ENCODE results near the gene GORASP1.

Gene GORASP1

DNA sequence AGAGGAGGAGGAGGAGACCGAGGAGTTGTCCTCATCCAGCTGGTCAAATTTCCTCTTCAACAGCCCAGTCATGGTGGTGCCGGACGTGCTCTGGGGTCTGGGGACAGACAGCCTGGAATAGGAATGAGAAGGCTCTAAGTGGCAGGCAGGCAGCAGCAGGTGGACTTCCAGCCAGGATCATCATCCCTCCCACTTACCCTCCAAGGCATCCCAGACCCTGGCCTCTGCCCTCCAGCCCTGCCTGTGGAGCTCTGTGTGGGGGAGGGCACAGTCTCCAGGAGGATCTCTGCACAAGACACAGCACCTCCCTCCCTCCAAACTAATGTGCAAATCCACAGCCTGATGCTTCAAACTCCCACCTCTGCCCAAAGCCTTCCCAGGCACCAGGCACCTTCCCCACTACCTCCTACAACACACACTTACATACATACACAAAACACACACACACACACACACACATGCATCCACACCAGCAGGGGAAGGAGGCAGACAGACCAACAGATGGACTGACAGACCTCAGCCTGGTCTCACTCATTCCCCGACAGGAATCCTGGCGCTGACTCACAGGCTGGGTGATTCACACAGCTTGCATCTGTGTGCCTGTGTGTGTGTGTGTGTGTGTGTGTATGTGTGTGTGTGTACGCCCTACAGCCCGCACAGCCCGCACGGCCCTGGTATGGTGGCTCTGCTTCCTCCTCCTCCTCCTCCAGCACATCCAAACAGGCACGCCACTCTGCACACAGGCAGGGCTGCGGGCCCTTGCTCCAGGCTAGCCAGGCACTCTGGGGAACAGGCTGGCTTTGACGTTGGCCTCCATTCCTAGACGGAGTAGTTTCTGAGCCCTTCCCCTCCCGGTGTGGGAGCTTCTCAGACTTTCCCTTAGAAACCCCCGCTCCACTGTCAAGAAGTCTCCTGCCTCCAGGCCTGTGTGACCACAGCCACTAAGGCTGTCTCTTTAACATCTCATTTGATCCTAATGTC, 39.5 kb upstream of the GORASP1 start:
- no peaks in the 10 kb centered on the region for H3K9me3 Mint-ChIP-seq
- peaks cover 35% of the 10 kb centered on the region for H3K36me3 Mint-ChIP-seq (ENCODE audit: low read depth)
- H3K4me3 Mint-ChIP-seq: peak overlapping the region; percentile 54 to 100 (median 95)
- H3K27ac Mint-ChIP-seq: peak overlapping the region; percentile 96 to 98 (median 96)
- H3K4me1 Mint-ChIP-seq: peaks cover 77% of the 10 kb centered on the region
- TF ChIP-seq, protein P1, sequence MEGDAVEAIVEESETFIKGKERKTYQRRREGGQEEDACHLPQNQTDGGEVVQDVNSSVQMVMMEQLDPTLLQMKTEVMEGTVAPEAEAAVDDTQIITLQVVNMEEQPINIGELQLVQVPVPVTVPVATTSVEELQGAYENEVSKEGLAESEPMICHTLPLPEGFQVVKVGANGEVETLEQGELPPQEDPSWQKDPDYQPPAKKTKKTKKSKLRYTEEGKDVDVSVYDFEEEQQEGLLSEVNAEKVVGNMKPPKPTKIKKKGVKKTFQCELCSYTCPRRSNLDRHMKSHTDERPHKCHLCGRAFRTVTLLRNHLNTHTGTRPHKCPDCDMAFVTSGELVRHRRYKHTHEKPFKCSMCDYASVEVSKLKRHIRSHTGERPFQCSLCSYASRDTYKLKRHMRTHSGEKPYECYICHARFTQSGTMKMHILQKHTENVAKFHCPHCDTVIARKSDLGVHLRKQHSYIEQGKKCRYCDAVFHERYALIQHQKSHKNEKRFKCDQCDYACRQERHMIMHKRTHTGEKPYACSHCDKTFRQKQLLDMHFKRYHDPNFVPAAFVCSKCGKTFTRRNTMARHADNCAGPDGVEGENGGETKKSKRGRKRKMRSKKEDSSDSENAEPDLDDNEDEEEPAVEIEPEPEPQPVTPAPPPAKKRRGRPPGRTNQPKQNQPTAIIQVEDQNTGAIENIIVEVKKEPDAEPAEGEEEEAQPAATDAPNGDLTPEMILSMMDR (IDR thresholded peaks at IDR 0.05; ENCODE audit: unreplicated experiment in 3 of 3): no peak
- H3K27me3 Mint-ChIP-seq (ENCODE audit: low read depth): peaks cover 4% of the 10 kb centered on the region

DNA sequence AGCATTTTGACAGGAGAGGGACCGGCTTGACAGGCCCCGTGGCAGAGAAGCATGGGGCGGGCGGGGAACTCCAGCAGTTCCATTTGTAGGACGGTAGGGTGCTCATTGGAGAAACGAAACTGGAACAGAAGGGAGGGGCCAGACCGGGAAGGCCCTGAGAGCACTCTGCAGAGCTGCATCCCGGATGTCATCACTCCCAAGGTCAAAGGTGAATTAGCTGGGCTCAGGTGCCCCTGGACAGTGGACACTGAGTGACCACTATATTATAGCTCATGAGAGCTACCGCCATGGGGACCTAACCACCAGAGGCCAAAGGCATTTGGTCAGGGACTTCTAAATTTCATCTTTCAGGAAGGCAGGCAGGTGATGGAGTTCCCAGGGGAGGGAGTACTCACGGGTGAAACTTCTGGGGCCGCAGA, 38.7 kb upstream of the GORASP1 start:
- Mint-ChIP-seq H3K36me3 (ENCODE audit: low read depth) (peaks cover 39% of the 10 kb centered on the region), H3K27ac (peak overlapping the region; percentile 96 to 98 (median 96)), H3K27me3 (ENCODE audit: low read depth) (peaks cover 4% of the 10 kb centered on the region), H3K4me1 (peaks cover 77% of the 10 kb centered on the region), H3K4me3 (peak overlapping the region in 1 of 3 experiments; percentile 1), H3K9me3 (no peaks in the 10 kb centered on the region)
- TF ChIP-seq, protein P1 (IDR thresholded peaks at IDR 0.05; ENCODE audit: unreplicated experiment in 3 of 3): no peak

DNA sequence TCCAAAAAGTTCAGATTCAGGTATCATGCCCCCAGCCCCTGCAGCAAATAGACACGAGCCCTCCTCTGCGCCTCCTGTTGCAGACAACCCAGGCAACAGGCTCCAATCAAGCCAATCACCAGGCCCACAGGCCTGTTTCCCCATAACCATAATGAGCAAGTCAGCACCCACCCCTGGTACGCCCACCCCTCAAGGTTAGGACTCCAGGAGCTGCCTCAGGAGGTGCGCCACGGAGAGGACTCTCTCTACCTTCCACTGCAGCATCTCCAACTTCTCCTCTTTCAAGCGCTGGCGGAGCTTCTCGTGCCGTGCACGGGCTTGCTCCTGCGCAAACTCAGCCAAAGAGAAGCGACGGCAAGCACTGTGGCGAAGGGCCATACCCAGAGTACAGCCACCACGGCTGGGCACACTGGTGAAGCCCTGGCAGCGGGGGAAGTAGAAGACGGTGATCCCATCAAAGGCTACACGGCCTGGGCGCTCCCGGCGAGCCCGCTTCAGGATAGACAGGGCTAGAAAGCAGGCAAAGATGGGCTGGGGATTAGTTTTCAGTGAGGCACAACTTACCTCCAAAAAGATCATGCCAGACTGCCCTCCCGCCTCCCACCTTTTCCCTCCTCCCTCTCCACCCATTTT, 37.4 kb upstream of the GORASP1 start:
- TF ChIP-seq, protein P1 (IDR thresholded peaks at IDR 0.05; ENCODE audit: unreplicated experiment in 3 of 3): no peak
- Mint-ChIP-seq H3K9me3 (no peaks in the 10 kb centered on the region), H3K4me1 (peaks cover 75% of the 10 kb centered on the region), H3K4me3 (peak overlapping the region in 1 of 3 experiments; percentile 19), H3K27ac (peak overlapping the region in 2 of 3 experiments; percentile 4 to 18), H3K36me3 (ENCODE audit: low read depth) (peaks cover 44% of the 10 kb centered on the region), H3K27me3 (ENCODE audit: low read depth) (peaks cover 4% of the 10 kb centered on the region)

DNA sequence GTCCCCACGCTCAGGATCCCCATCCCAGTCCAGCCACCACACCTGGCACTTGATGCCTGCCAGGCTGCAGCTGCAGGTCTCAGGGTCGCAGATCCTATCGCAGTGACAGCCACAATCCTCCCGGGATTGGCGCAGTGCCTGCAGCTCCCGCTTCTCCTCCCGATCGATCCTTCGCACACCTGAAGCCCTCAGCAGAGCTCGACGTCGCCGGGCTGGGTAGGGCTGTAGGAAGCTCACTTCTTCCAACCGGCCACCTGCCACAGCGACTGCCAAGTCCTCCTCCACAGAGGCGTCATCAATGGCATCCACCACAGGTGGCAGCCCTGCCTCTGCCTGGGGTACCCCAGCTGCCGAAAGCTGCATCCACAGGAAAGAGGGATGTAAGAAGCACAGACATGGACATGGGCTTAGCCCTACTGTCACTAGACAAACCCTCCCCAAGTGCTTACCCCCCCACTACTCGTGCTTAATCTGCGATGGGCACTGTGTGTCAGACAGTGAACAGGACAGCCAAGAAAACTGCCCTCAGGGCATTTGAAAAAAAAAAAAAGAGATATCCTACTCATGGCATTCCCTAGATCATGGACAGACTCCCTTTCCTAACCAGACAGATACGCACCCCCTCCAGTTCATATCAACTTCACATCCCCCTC, 36.8 kb upstream of the GORASP1 start:
- Mint-ChIP-seq H3K27ac (peak overlapping the region in 2 of 3 experiments; percentile 4 to 18), H3K4me1 (peaks cover 74% of the 10 kb centered on the region), H3K36me3 (ENCODE audit: low read depth) (peaks cover 44% of the 10 kb centered on the region), H3K4me3 (peak overlapping the region in 1 of 3 experiments; percentile 19), H3K9me3 (no peaks in the 10 kb centered on the region), H3K27me3 (ENCODE audit: low read depth) (peaks cover 4% of the 10 kb centered on the region)
- TF ChIP-seq, protein P1 (IDR thresholded peaks at IDR 0.05; ENCODE audit: unreplicated experiment in 3 of 3): no peak

DNA sequence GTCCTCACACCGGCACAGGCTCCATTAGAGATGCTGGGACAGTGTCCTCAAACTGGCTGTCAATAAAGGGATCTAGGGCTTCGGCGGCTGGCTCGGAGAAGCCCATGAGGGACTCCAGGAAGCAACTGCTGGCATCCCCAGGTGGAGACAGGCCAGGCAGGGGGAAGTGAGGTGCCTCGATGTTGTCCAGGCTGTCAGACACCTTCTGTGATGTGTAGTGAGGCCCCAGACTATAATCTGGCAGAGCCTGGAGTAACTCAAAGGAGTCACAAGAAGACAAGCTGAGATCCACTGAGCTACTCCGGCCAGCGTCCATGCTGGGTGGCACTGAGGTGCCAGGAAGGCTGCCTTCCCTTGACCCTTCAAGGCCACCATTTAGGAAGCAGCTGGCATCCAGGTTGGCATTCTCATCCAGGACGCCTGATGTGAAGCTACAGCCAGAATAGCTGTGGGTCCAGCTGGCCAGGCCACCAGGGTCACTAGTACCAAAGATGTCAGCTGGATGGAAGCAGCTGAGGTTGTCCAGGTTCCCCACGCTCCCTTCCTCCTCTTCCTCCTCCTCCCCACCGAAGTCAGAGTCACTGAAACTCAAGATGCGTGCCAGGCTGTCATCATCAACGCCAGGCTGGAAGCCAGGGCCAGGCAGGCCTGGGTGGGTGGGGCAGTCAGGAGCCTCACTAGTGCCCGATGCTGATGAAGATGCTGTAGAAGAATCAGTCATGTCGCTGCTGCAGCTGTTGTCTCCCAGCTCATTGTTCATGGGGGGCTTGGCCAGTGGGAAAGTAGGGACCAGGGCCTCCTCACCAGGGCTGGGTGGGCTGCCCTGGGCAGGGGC, 35.8 kb upstream of the GORASP1 start:
- peaks cover 44% of the 10 kb centered on the region for H3K36me3 Mint-ChIP-seq (ENCODE audit: low read depth)
- H3K4me1 Mint-ChIP-seq: peaks cover 72% of the 10 kb centered on the region
- TF ChIP-seq, protein P1 (IDR thresholded peaks at IDR 0.05; ENCODE audit: unreplicated experiment in 3 of 3): no peak
- H3K4me3 Mint-ChIP-seq: no peak overlapping the region
- H3K9me3 Mint-ChIP-seq: no peaks in the 10 kb centered on the region
- peaks cover 4% of the 10 kb centered on the region for H3K27me3 Mint-ChIP-seq (ENCODE audit: low read depth)
- no peak overlapping the region for H3K27ac Mint-ChIP-seq
